Endothelial cell of umbilical vein (primary cell): ENCODE data around the gene TMEM151B. TPM values are rescaled to one million over a fixed set of nuclear protein-coding genes. Genes with fewer than 3 reads are reported as not detected.

Source experiments
- BruUV-seq: library from RNA; stranded (reverse); fragments of 400-500 nt; replicated peaks from 2 replicates; lab custom pipeline; 2021; lab: Mats Ljungman, UMichigan
- CTCF ChIA-PET: fragments of 300-600, 350-600 bp; sonication (Branson Sonifier 250); formaldehyde crosslinking; loops from one replicate; lab custom pipeline; 2021; ENCODE audit warnings: antibody characterized with exemption, inconsistent platforms; lab: Charles Lee
- POLR2A ChIA-PET: fragments of 300-600, 350-600 bp; sonication (Branson Sonifier 250); formaldehyde crosslinking; loops from one replicate; lab custom pipeline; 2021; ENCODE audit warnings: antibody characterized with exemption, inconsistent platforms; lab: Charles Lee
- DNase-seq: peaks from one replicate; pipeline ENCODE4 v3.0.0-alpha.2; 2011; ENCODE audit warnings: low read depth, low spot score
- FAIRE-seq: peaks from 2 replicates; lab custom pipeline; 2011; peaks lifted over from hg19 to GRCh38; lab: Jason Lieb, UNC
- H2AFZ ChIP-seq: 2 replicates; pipeline ENCODE4 v1.6.0; 2012; ENCODE audit warnings: low read depth, low read length, control low read depth, inconsistent platforms
- H3K27ac ChIP-seq: 2 replicates; pipeline ENCODE4 v1.5.1; 2011; ENCODE audit warnings: low read depth, mild to moderate bottlenecking, control low read depth, low read length, moderate library complexity; ENCODE audit not compliant: insufficient read depth
- H3K27me3 ChIP-seq, 2 experiments: 2 replicates each; pipeline versions ENCODE4 v1.6.0 to v1.6.1; 2011; ENCODE audit warnings: low read length in 2 of 2, mixed read lengths in 1 of 2; ENCODE audit not compliant: control insufficient read depth in 2 of 2, insufficient read depth in 2 of 2
- H3K36me3 ChIP-seq, 2 experiments: 2 replicates in 1 of 2; 3 replicates in 1 of 2; pipeline ENCODE4 v1.5.1; 2011; ENCODE audit warnings: low read length in 2 of 2, mild to moderate bottlenecking in 1 of 2, moderate library complexity in 1 of 2; ENCODE audit not compliant: control insufficient read depth in 2 of 2, insufficient read depth in 2 of 2; ENCODE audit errors: extremely low read depth in 1 of 2
- H3K4me1 ChIP-seq: 3 replicates; pipeline ENCODE4 v1.5.1; 2011; ENCODE audit warnings: mild to moderate bottlenecking, low read length; ENCODE audit not compliant: control insufficient read depth, insufficient read depth; ENCODE audit errors: extremely low read depth
- H3K4me2 ChIP-seq: 2 replicates; pipeline ENCODE4 v1.6.1; 2011; ENCODE audit warnings: low read length, control low read depth, mixed read lengths; ENCODE audit not compliant: insufficient read depth
- H3K4me3 ChIP-seq, 3 experiments: fragments of 200-600 bp in 1 of 3; sonication (generic), shearing (Covaris generic) in 1 of 3; replicated peaks in 1 of 3; 2 replicates each; pipeline ENCODE4 v1.5.1; 2011 to 2016; ENCODE audit warnings: control low read depth in 3 of 3, low read length in 3 of 3, mild to moderate bottlenecking in 2 of 3, inconsistent platforms in 1 of 3, low read depth in 1 of 3, moderate library complexity in 1 of 3; ENCODE audit not compliant: insufficient read depth in 1 of 3
- H3K79me2 ChIP-seq: 2 replicates; pipeline ENCODE4 v1.6.0; 2012; ENCODE audit warnings: low read length, inconsistent platforms; ENCODE audit not compliant: control insufficient read depth, insufficient read depth
- H3K9ac ChIP-seq: replicated peaks from 2 replicates; pipeline ENCODE3; 2011; ENCODE audit warnings: low read length, control low read depth; ENCODE audit not compliant: insufficient read depth; ENCODE audit errors: extremely low read depth
- H3K9me1 ChIP-seq: replicated peaks from 3 replicates; pipeline ENCODE4 v1.6.0; 2011; ENCODE audit warnings: mild to moderate bottlenecking, low read length; ENCODE audit not compliant: control insufficient read depth, insufficient read depth; ENCODE audit errors: extremely low read depth
- H3K9me3 ChIP-seq: replicated peaks from 2 replicates; pipeline ENCODE4 v1.5.1; 2012; ENCODE audit warnings: low read length, inconsistent platforms; ENCODE audit not compliant: control insufficient read depth, insufficient read depth
- H4K20me1 ChIP-seq: replicated peaks from 2 replicates; pipeline ENCODE3; 2011; ENCODE audit warnings: mild to moderate bottlenecking, low read length; ENCODE audit not compliant: control insufficient read depth, insufficient read depth; ENCODE audit errors: extremely low read depth
- EZH2 ChIP-seq: IDR thresholded peaks from 2 replicates; pipeline ENCODE4 v1.6.1; 2012; ENCODE audit warnings: borderline replicate concordance, low read depth, mild to moderate bottlenecking, moderate library complexity, low read length, inconsistent platforms; ENCODE audit not compliant: severe bottlenecking
- FOS ChIP-seq: IDR thresholded peaks from 2 replicates; pipeline ENCODE4 v1.6.1; 2011; ENCODE audit warnings: mild to moderate bottlenecking, low read length, moderate library complexity, borderline replicate concordance; ENCODE audit not compliant: insufficient read depth
- GATA2 ChIP-seq: IDR thresholded peaks from 2 replicates; pipeline ENCODE4 v1.7.0; 2011; ENCODE audit warnings: low read depth, mild to moderate bottlenecking, moderate library complexity, mixed read lengths, low read length; ENCODE audit not compliant: insufficient read length, insufficient read depth
- JUN ChIP-seq: IDR thresholded peaks from 2 replicates; pipeline ENCODE4 v1.6.1; 2011; ENCODE audit warnings: borderline replicate concordance, low read depth; ENCODE audit not compliant: insufficient read length, insufficient read depth
- MYC ChIP-seq: IDR thresholded peaks from one replicate; pipeline ENCODE4 v1.6.1; 2011; ENCODE audit warnings: mild to moderate bottlenecking, low read depth, low read length
- POLR2A ChIP-seq: IDR thresholded peaks from 2 replicates; pipeline ENCODE4 v1.6.1; 2012; ENCODE audit warnings: low read depth, mild to moderate bottlenecking, control low read depth, low read length
- POLR2AphosphoS5 ChIP-seq: IDR thresholded peaks from 2 replicates; pipeline ENCODE4 v1.6.1; 2012; ENCODE audit warnings: low read depth, mild to moderate bottlenecking, control low read depth, low read length, moderate library complexity; ENCODE audit not compliant: insufficient read depth
- dilution Hi-C: fragments of 300-500 bp; cut with MboI; formaldehyde crosslinking; loops from one replicate; pipeline ENCODE4 v1.15.0; 2019; ENCODE audit warnings: low sequenced_read_pairs; ENCODE audit not compliant: extremely low pct_ligation_motif_present
- intact Hi-C: fragments of 100-400 bp; cut with micrococcal nuclease; formaldehyde crosslinking; loops from one replicate; pipeline ENCODE4 v1.10.0; 2022
- polyA plus RNA-seq, 4 experiments: library from polyadenylated mRNA; depleted of rRNA in 3 of 4; stranded (reverse) in 3 of 4; unstranded in 1 of 4; fragments of >200 nt; gene quantifications; 2 replicates each; pipeline versions ENCODE4 v1.2.1 to v1.2.3, GENCODE V29; 2011 to 2012; ENCODE audit warnings: missing spikeins in 1 of 4
- total RNA-seq: library from RNA; stranded (reverse); gene quantifications from 2 replicates; pipeline ENCODE4 v1.2.3, GENCODE V29; 2021
- TF ChIP-seq, protein P1 (sequence below), 2 donors: IDR thresholded peaks; 1 replicate in 1 of 2; 2 replicates in 1 of 2; pipeline ENCODE4 v1.5.1; 2011; ENCODE audit warnings: low read length in 2 of 2, mild to moderate bottlenecking in 2 of 2, moderate library complexity in 2 of 2, control low read depth in 1 of 2, inconsistent platforms in 1 of 2, low read depth in 1 of 2; ENCODE audit not compliant: insufficient read depth in 1 of 2; ENCODE audit errors: extremely low read depth in 1 of 2
- TF ChIP-seq, protein P2 (sequence below): IDR thresholded peaks from 2 replicates; pipeline ENCODE4 v1.6.1; 2011; ENCODE audit not compliant: insufficient read depth, insufficient read length

Gene TMEM151B
- total and polyA plus RNA-seq, 2 donors (not counting 3 experiments of a cell fraction or from before 2014, with no cell fraction given) = 0.03 to 0.07 TPM

DNA sequence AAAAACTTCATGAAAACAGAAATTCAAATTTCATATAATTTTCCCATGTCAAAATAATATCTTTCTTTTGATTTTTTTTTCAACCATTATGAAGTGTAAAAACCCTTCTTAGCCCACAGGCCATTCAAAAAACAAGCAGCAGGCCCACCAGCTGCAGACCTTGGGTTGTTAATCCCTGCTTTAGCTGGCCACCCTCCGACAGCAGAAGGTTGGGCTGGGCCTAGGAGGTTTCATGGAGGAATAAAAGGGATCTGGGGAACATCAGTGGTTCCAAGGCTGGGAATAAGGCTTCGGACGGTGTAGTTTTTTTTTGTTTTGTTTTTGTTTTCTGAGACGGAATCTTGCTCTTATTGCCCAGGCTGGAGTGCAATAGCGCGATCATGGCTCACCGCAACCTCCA lies 26.9 kb upstream of the TMEM151B start:
- peaks cover 15% of the 10 kb centered on the region for H3K79me2 ChIP-seq
- no peak overlapping the region for H3K9ac ChIP-seq
- peaks cover 1% of the 10 kb centered on the region for H4K20me1 ChIP-seq
- dilution Hi-C loops = no loop called here
- FAIRE-seq (no peak), DNase-seq (no peak)
- H3K4me2 ChIP-seq = no peak overlapping the region
- H3K36me3 ChIP-seq = no peaks in the 10 kb centered on the region
- TF ChIP-seq, protein P1, sequence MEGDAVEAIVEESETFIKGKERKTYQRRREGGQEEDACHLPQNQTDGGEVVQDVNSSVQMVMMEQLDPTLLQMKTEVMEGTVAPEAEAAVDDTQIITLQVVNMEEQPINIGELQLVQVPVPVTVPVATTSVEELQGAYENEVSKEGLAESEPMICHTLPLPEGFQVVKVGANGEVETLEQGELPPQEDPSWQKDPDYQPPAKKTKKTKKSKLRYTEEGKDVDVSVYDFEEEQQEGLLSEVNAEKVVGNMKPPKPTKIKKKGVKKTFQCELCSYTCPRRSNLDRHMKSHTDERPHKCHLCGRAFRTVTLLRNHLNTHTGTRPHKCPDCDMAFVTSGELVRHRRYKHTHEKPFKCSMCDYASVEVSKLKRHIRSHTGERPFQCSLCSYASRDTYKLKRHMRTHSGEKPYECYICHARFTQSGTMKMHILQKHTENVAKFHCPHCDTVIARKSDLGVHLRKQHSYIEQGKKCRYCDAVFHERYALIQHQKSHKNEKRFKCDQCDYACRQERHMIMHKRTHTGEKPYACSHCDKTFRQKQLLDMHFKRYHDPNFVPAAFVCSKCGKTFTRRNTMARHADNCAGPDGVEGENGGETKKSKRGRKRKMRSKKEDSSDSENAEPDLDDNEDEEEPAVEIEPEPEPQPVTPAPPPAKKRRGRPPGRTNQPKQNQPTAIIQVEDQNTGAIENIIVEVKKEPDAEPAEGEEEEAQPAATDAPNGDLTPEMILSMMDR (IDR thresholded peaks at IDR 0.05; ENCODE audit: extremely low read depth in 1 of 2, insufficient read depth in 1 of 2, low read depth in 1 of 2, low read length in 2 of 2) = no peak
- TF ChIP-seq EZH2 (no peak), MYC (no peak), JUN (no peak)
- H3K4me1 ChIP-seq = peaks cover 2% of the 10 kb centered on the region
- H3K9me1 ChIP-seq = no peaks in the 10 kb centered on the region
- H2AFZ ChIP-seq = no peak overlapping the region
- no peak overlapping the region for H3K27ac ChIP-seq
- H3K9me3 ChIP-seq = no peaks in the 10 kb centered on the region
- no peaks in the 10 kb centered on the region for H3K27me3 ChIP-seq
- POLR2A ChIA-PET = no interaction called here
- intact Hi-C loops = no loop called here
- no TSS peak for BruUV-seq
- no peak overlapping the region for H3K4me3 ChIP-seq
- CTCF ChIA-PET = interaction anchor here (1.6 to 5.4 kb wide), 4 partner anchors 13 to 71 kb away, joined by 4 to 38 read pairs (median 12); partner anchors contain the start of gene SLC35B2

DNA sequence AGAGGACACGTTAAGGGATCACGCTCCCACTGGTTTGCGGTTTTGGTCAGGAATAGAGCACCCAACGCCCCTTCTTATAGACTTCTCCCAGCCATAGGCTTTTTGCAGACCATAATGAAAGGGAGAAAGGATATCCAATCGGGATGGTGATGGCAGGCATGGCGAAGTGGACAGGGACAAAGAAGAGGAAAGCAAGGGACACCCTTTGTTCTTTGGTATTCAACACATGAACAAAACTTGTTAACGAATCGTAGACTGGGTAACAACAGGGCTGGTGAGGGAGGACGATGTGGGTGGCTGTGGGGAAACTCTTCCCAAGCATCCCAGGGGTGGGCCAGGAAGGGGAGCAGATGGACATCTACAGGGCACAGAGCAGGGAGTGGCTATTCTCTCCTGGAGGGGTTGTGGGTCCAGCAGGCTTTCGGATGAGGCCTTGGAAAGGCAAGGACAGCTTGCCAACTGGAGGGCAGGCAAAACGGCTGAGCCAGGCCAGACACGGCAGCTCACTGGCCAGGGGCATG lies 24.8 kb upstream of the TMEM151B start:
- intact Hi-C loops = no loop called here
- H3K4me3 ChIP-seq = no peak overlapping the region
- no peaks in the 10 kb centered on the region for H3K9me3 ChIP-seq
- no peak for TF ChIP-seq JUN
- TF ChIP-seq, protein P2, sequence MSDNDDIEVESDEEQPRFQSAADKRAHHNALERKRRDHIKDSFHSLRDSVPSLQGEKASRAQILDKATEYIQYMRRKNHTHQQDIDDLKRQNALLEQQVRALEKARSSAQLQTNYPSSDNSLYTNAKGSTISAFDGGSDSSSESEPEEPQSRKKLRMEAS = no peak
- TF ChIP-seq GATA2 = no peak
- TF ChIP-seq MYC = no peak
- TF ChIP-seq, protein P1 (IDR thresholded peaks at IDR 0.05; ENCODE audit: extremely low read depth in 1 of 2, insufficient read depth in 1 of 2, low read depth in 1 of 2, low read length in 2 of 2) = no peak
- no peak for TF ChIP-seq POLR2AphosphoS5
- TF ChIP-seq EZH2 = no peak
- TF ChIP-seq FOS = no peak
- TF ChIP-seq POLR2A = no peak
- no TSS peak for BruUV-seq
- peaks cover 36% of the 10 kb centered on the region for H3K79me2 ChIP-seq
- no peak overlapping the region for H3K27ac ChIP-seq
- H3K9ac ChIP-seq = no peak overlapping the region
- dilution Hi-C loops = no loop called here
- H3K27me3 ChIP-seq = no peaks in the 10 kb centered on the region
- ChIA-PET POLR2A (interaction anchor here (0.6 to 3.1 kb wide), 2 partner anchors 11 to 146 kb away, joined by 3 to 49 read pairs; partner anchors contain the start of gene SLC35B2), CTCF (interaction anchor here (1.6 to 5.4 kb wide), 7 partner anchors 8 to 149 kb away, joined by 4 to 38 read pairs (median 8); partner anchors contain the start of genes SLC29A1 and SLC35B2)
- peaks cover 12 to 13% of the 10 kb centered on the region in 2 experiments for H3K36me3 ChIP-seq
- H3K4me2 ChIP-seq = no peak overlapping the region
- DNase-seq (no peak), FAIRE-seq (no peak)
- H3K9me1 ChIP-seq = no peaks in the 10 kb centered on the region
- peaks cover 22% of the 10 kb centered on the region for H3K4me1 ChIP-seq
- H2AFZ ChIP-seq = peak overlapping the region; percentile 77
- H4K20me1 ChIP-seq = peaks cover 7% of the 10 kb centered on the region
